Choroid plexus epithelial cell (primary cell): ENCODE measurements around the gene ZNF326.
"Not testable (repeated sequence)": the region's sequence is repeated elsewhere in the genome, so short reads cannot be mapped to it uniquely, and the experiment has no call there.

Experiments
- DNase-seq: peaks from one replicate; pipeline ENCODE4 v3.0.0-alpha.2; 2010; ENCODE audit warnings: low read depth
- H3K4me3 ChIP-seq: 2 replicates; pipeline ENCODE4 v1.5.1; 2011; ENCODE audit warnings: low read depth, mild to moderate bottlenecking, control low read depth, low read length, moderate library complexity
- CTCF ChIP-seq: conservative IDR thresholded peaks from 2 replicates; pipeline ENCODE4 v1.5.1; 2011; ENCODE audit warnings: low read depth, mild to moderate bottlenecking, control low read depth, inconsistent platforms, low read length, moderate library complexity

ZNF326 gene

GRCh38 chr1:89990976-89991831 lies 3.7 kb upstream of the ZNF326 start:
- no peak overlapping the region for H3K4me3 ChIP-seq
- no peak for TF ChIP-seq CTCF
- no peak for DNase-seq

- DNase-seq = no peak
- no peak overlapping the region for H3K4me3 ChIP-seq
- TF ChIP-seq CTCF = no peak
Measured at GRCh38 chr1:89993541-89993940, 1.4 kb upstream of the ZNF326 start.

- no peak for TF ChIP-seq CTCF
- no peak for DNase-seq
- H3K4me3 ChIP-seq = peak overlapping the region; percentile 95
Measured at GRCh38 chr1:89994231-89994804, 592 bp upstream of the ZNF326 start.

- DNase-seq = no peak
- no peak for TF ChIP-seq CTCF
- peak overlapping the region; percentile 95 for H3K4me3 ChIP-seq
Measured at GRCh38 chr1:89995598-89996449, 914 bp downstream of the ZNF326 start.

GRCh38 chr1:89996450-89997110 lies 1.7 kb downstream of the ZNF326 start:
- peak overlapping the region; percentile 95 for H3K4me3 ChIP-seq
- DNase-seq = no peak
- no peak for TF ChIP-seq CTCF

- DNase-seq = not testable (repeated sequence)
- H3K4me3 ChIP-seq = peak overlapping the region; percentile 95
Measured at GRCh38 chr1:89997152-89997551, 2.2 kb downstream of the ZNF326 start.

GRCh38 chr1:89998306-89998705 lies 3.4 kb downstream of the ZNF326 start:
- no peak for TF ChIP-seq CTCF
- peak; percentile 31 for DNase-seq
- no peak overlapping the region for H3K4me3 ChIP-seq
